ENCODE measurements around the gene PCDHGC3.

GRCh38 chr5:141483902-141484301, 8.1 kb downstream of the PCDHGC3 start:
- TF ChIP-seq EZH2 (IDR thresholded peaks at IDR 0.05; ENCODE audit: low read depth, unreplicated experiment) (no peak), EZH2phosphoT487 (IDR thresholded peaks at IDR 0.05; ENCODE audit: unreplicated experiment) (no peak), CTCF (conservative IDR thresholded peaks at IDR 0.05; ENCODE audit: low read depth in 2 of 2) (no peak), REST (IDR thresholded peaks at IDR 0.05; ENCODE audit: unreplicated experiment) (no peak), POLR2AphosphoS5 (IDR thresholded peaks at IDR 0.05; ENCODE audit: low read depth) (no peak), ETS1 (IDR thresholded peaks at IDR 0.05) (no peak), CREB1 (CRISPR knock-in tag; IDR thresholded peaks at IDR 0.05; ENCODE audit: low read depth) (no peak), JUNB (IDR thresholded peaks at IDR 0.05; ENCODE audit: unreplicated experiment) (no peak)
